A549 (cell line): ENCODE data around the gene RABGAP1L. TPM values are rescaled to one million over a fixed set of nuclear protein-coding genes. Genes with fewer than 3 reads are reported as not detected.

ENCODE experiments used
- ATAC-seq, 2 experiments: fragments of 200-7000 bp in 1 of 2; fragments of >200 bp in 1 of 2; cut with Nextera tagmentation in 1 of 2; cut with Tn5 transposase in 1 of 2; 3 replicates each; pipeline versions ENCODE4 v1.8.0 to v1.9.1; 2018 to 2020; ENCODE audit warnings: mild to moderate bottlenecking in 1 of 2, moderate library complexity in 1 of 2
- CTCF ChIA-PET: fragments of 300-600 bp; sonication (Branson Sonifier 250); formaldehyde crosslinking; extraction: SDS; loops from one replicate; lab custom pipeline; 2021; ENCODE audit warnings: antibody characterized with exemption, inconsistent platforms; lab: Yijun Ruan, JAX
- POLR2A ChIA-PET: fragments of 350-600 bp; formaldehyde crosslinking; extraction: SDS; loops from one replicate; lab custom pipeline; 2021; ENCODE audit warnings: antibody characterized with exemption, inconsistent platforms; lab: Yijun Ruan, JAX
- DNase-seq, 2 experiments: peaks; one replicate each; pipeline versions ENCODE4 v3.0.0 to v3.0.0-alpha.2; 2011 to 2016; ENCODE audit warnings: low read depth in 1 of 2, low spot score in 1 of 2
- FAIRE-seq: peaks from 2 replicates; lab custom pipeline; 2011; peaks lifted over from hg19 to GRCh38; lab: Jason Lieb, UNC
- H3K27ac ChIP-seq, 2 experiments: fragments of >200 bp; sonication (Bioruptor Twin); formaldehyde crosslinking; 3 replicates each; pipeline ENCODE4 v1.5.1; 2016 to 2017
- H3K4me1 ChIP-seq: fragments of >200 bp; sonication (Bioruptor Twin); formaldehyde crosslinking; 3 replicates; pipeline ENCODE4 v1.6.1; 2016
- H3K4me2 ChIP-seq: fragments of >200 bp; sonication (Bioruptor Twin); formaldehyde crosslinking; 3 replicates; pipeline ENCODE4 v1.6.1; 2016
- H3K4me3 ChIP-seq: fragments of >200 bp; sonication (Bioruptor Twin); formaldehyde crosslinking; 3 replicates; pipeline ENCODE4 v1.5.1; 2016
- H3K9me3 ChIP-seq: fragments of >200 bp; sonication (Bioruptor Twin); formaldehyde crosslinking; 3 replicates; pipeline ENCODE4 v1.6.1; 2016
- ATOH8 ChIP-seq: fragments of 250-450 bp; sonication (Bioruptor Pico); IDR thresholded peaks from 2 replicates; pipeline ENCODE4 v1.5.0; 2020; ENCODE audit warnings: low read depth, mild to moderate bottlenecking, moderate library complexity
- CBX8 ChIP-seq: fragments of 200-600 bp; sonication (generic); IDR thresholded peaks from 2 replicates; pipeline ENCODE4 v1.6.1; 2016
- CTCF ChIP-seq: fragments of >200 bp; sonication (Bioruptor Twin); formaldehyde crosslinking; IDR thresholded peaks from 3 replicates; pipeline ENCODE4 v1.5.1; 2016
- FOXS1 ChIP-seq: fragments of 250-450 bp; sonication (Bioruptor Pico); IDR thresholded peaks from 2 replicates; pipeline ENCODE4 v1.5.0; 2020; ENCODE audit warnings: mild to moderate bottlenecking, moderate library complexity
- GATA3 ChIP-seq: IDR thresholded peaks from 2 replicates; pipeline ENCODE4 v1.6.1; 2012; ENCODE audit warnings: borderline replicate concordance
- HDAC2 ChIP-seq: fragments of 200-600 bp; sonication (generic); IDR thresholded peaks from 2 replicates; pipeline ENCODE4 v1.6.1; 2016
- KDM1A ChIP-seq: fragments of 200-600 bp; sonication (generic); IDR thresholded peaks from 2 replicates; pipeline ENCODE4 v1.6.1; 2016; ENCODE audit warnings: low read depth, mild to moderate bottlenecking
- KDM5A ChIP-seq: fragments of 200-600 bp; sonication (generic); IDR thresholded peaks from 2 replicates; pipeline ENCODE4 v1.6.1; 2016; ENCODE audit warnings: antibody characterized with exemption, mild to moderate bottlenecking
- MAFK ChIP-seq: fragments of 450-650 bp; IDR thresholded peaks from 2 replicates; pipeline ENCODE4 v1.6.1; 2014; ENCODE audit not compliant: partially characterized antibody
- NPAS2 ChIP-seq: fragments of 250-450 bp; sonication (Bioruptor Pico); IDR thresholded peaks from 2 replicates; pipeline ENCODE4 v1.8.0; 2022; ENCODE audit warnings: mild to moderate bottlenecking, moderate library complexity, borderline replicate concordance
- RNF2 ChIP-seq: fragments of 200-600 bp; sonication (generic); IDR thresholded peaks from 2 replicates; pipeline ENCODE4 v1.6.1; 2016; ENCODE audit warnings: low read depth, mild to moderate bottlenecking, antibody characterized with exemption, moderate library complexity, borderline replicate concordance
- SREBF2 ChIP-seq: fragments of 450-650 bp; IDR thresholded peaks from 2 replicates; pipeline ENCODE4 v1.6.1; 2014; ENCODE audit warnings: mild to moderate bottlenecking, moderate library complexity
- TFCP2L1 ChIP-seq: fragments of 250-450 bp; sonication (Bioruptor Pico); IDR thresholded peaks from 2 replicates; pipeline ENCODE4 v1.5.0; 2021; ENCODE audit warnings: mild to moderate bottlenecking
- TP53 ChIP-seq: fragments of 250-450 bp; sonication (Bioruptor Pico); IDR thresholded peaks from 2 replicates; pipeline ENCODE4 v1.5.0; 2021; ENCODE audit warnings: mild to moderate bottlenecking, moderate library complexity
- ZFP36 ChIP-seq: fragments of 450-650 bp; IDR thresholded peaks from 2 replicates; pipeline ENCODE4 v1.6.1; 2014; ENCODE audit warnings: borderline replicate concordance; ENCODE audit not compliant: partially characterized antibody
- whole genome bisulfite sequencing: methylation state at CpG from one replicate; pipeline ENCODE4 v1.1.6; 2017; ENCODE audit errors: missing lambda C conversion rate; 5-methylcytosine and 5-hydroxymethylcytosine counted together
- polyA plus RNA-seq, 4 experiments: library from polyadenylated mRNA; depleted of rRNA in 3 of 4; stranded (reverse); fragments of >200 nt; fragmentation: RNase III in 1 of 4; extraction: RNeasy Plus Mini Kit Qiagen cat#74134 plus additional on column Dnase treatment in 1 of 4; gene quantifications; 2 replicates in 3 of 4; 3 replicates in 1 of 4; pipeline ENCODE4 v1.2.3, GENCODE V29; 2011 to 2017
- TF ChIP-seq, protein P1 (sequence below): fragments of 150-350 bp; IDR thresholded peaks from 2 replicates; pipeline ENCODE4 v1.6.1; 2014; ENCODE audit warnings: low read depth, mild to moderate bottlenecking, low read length
- TF ChIP-seq, protein P2 (sequence below): fragments of >200 bp; sonication (Bioruptor Twin); formaldehyde crosslinking; IDR thresholded peaks from 3 replicates; pipeline ENCODE4 v1.6.1; 2016
- TF ChIP-seq, protein P3 (sequence below): fragments of 200-600 bp; sonication (generic); IDR thresholded peaks from 2 replicates; pipeline ENCODE4 v1.6.1; 2016; ENCODE audit warnings: antibody characterized with exemption, mild to moderate bottlenecking, moderate library complexity

Gene RABGAP1L
- polyA plus RNA-seq, 2 of the 4 experiments (the other 2 are of a cell fraction), result 8.2 to 18.6 TPM

DNA sequence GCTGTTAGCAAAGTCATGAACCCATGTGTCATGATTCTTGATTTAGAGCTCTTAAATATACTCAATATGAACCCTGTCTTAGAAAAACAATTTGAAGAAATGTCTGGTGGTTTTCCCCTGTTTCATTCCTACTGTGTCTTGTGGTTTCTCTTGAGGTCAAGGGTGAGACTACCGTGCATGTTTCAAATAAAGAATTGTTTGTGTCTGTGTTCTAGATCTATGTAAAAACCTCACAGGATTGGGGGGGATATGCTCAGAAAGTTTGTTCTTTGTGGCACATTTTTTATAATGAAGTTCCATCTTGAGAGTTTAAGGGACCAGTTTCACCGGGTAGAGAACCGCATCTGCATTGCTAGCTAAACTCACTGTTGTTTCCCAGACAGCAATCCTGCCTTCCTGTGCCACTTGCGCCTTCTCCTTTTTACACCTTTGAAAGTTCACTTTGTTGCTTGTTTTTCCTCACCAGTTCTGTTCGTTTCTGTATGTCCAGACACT lies 809.5 kb downstream of the RABGAP1L start:
- no peak overlapping the region for H3K27ac ChIP-seq
- FAIRE-seq, result no peak
- ATAC-seq, result no peak
- CTCF ChIA-PET, result interaction anchor here (0.9 to 1.2 kb wide), 2 partner anchors 14 to 186 kb away, joined by 4 read pairs; no protein-coding TSS in a partner anchor
- H3K4me1 ChIP-seq, result peaks cover 10% of the 10 kb centered on the region; the same call in 1 of the 3 replicates
- H3K4me3 ChIP-seq, result no peak overlapping the region
- no peaks in the 10 kb centered on the region for H3K9me3 ChIP-seq
- DNase-seq, result no peak
- TF ChIP-seq KDM5A, result no peak
- TF ChIP-seq ATOH8 (CRISPR knock-in tag), result no peak
- TF ChIP-seq, all 56 proteins: peak for 0
- H3K4me2 ChIP-seq, result peak overlapping the region; percentile 35; the same call in 1 of the 3 replicates
- POLR2A ChIA-PET, result no interaction called here
- WGBS, result 58% methylated on average over 5 of the region's 5 CpGs

GRCh38 chr1:174969977-174970376 lies 810.7 kb downstream of the RABGAP1L start:
- CTCF ChIA-PET, result interaction anchor here (0.6 kb wide), 1 partner anchor 79 kb away, joined by 3 read pairs; no protein-coding TSS in a partner anchor
- H3K9me3 ChIP-seq, result no peaks in the 10 kb centered on the region
- no peak for ATAC-seq
- peaks cover 10% of the 10 kb centered on the region; the same call in 1 of the 3 replicates for H3K4me1 ChIP-seq
- TF ChIP-seq, protein P1, sequence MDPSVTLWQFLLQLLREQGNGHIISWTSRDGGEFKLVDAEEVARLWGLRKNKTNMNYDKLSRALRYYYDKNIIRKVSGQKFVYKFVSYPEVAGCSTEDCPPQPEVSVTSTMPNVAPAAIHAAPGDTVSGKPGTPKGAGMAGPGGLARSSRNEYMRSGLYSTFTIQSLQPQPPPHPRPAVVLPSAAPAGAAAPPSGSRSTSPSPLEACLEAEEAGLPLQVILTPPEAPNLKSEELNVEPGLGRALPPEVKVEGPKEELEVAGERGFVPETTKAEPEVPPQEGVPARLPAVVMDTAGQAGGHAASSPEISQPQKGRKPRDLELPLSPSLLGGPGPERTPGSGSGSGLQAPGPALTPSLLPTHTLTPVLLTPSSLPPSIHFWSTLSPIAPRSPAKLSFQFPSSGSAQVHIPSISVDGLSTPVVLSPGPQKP, result no peak
- TF ChIP-seq TP53 (CRISPR knock-in tag) (no peak), SREBF2 (no peak), GATA3 (no peak), KDM1A (no peak), TFCP2L1 (CRISPR knock-in tag) (no peak), FOXS1 (CRISPR knock-in tag) (no peak), MAFK (no peak), NPAS2 (CRISPR knock-in tag) (no peak)
- POLR2A ChIA-PET, result no interaction called here
- no peak overlapping the region for H3K27ac ChIP-seq
- no peak for FAIRE-seq
- H3K4me2 ChIP-seq, result no peak overlapping the region
- WGBS, result 96% methylated on average over 1 of the region's 1 CpG
- H3K4me3 ChIP-seq, result no peak overlapping the region
- DNase-seq, result no peak

DNA sequence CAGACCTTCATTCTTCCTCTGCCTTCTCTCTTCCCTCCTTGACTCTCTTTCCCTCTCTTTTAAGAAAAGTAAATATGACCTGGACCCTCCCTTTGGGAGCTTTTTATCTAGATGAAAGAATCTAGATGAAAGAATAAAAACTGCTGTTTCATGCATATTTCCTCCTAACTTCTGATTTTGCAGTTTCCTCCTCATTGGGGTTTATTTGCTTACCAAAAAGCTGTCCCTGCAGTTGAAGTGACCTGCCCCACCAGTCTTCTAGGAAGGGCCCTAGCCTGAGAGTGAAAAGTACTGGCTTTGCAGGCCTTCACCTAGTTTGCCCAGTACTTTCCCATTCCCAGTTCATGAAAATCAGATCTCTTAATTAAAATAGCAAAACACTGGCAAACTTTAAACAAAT lies 812.1 kb downstream of the RABGAP1L start:
- Histone ChIP-seq H3K27ac (no peak overlapping the region), H3K4me1 (peaks cover 14% of the 10 kb centered on the region), H3K4me2 (no peak overlapping the region), H3K9me3 (no peaks in the 10 kb centered on the region), H3K4me3 (no peak overlapping the region)
- no peak for DNase-seq
- no peak for ATAC-seq
- FAIRE-seq, result no peak
- ChIA-PET POLR2A (interaction anchor here (1.1 kb wide), 1 partner anchor 28 kb away, joined by 6 read pairs; the partner anchor contains the start of gene CACYBP), CTCF (interaction anchor here (0.7 to 1.1 kb wide), 2 partner anchors 9 to 15 kb away, joined by 3 to 4 read pairs; no protein-coding TSS in a partner anchor)
- TF ChIP-seq, protein P2, sequence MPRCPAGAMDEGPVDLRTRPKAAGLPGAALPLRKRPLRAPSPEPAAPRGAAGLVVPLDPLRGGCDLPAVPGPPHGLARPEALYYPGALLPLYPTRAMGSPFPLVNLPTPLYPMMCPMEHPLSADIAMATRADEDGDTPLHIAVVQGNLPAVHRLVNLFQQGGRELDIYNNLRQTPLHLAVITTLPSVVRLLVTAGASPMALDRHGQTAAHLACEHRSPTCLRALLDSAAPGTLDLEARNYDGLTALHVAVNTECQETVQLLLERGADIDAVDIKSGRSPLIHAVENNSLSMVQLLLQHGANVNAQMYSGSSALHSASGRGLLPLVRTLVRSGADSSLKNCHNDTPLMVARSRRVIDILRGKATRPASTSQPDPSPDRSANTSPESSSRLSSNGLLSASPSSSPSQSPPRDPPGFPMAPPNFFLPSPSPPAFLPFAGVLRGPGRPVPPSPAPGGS, result no peak
- TF ChIP-seq ZFP36, result no peak
- TF ChIP-seq CBX8, result no peak
- no peak for TF ChIP-seq RNF2
- TF ChIP-seq HDAC2, result no peak
- TF ChIP-seq, protein P3, sequence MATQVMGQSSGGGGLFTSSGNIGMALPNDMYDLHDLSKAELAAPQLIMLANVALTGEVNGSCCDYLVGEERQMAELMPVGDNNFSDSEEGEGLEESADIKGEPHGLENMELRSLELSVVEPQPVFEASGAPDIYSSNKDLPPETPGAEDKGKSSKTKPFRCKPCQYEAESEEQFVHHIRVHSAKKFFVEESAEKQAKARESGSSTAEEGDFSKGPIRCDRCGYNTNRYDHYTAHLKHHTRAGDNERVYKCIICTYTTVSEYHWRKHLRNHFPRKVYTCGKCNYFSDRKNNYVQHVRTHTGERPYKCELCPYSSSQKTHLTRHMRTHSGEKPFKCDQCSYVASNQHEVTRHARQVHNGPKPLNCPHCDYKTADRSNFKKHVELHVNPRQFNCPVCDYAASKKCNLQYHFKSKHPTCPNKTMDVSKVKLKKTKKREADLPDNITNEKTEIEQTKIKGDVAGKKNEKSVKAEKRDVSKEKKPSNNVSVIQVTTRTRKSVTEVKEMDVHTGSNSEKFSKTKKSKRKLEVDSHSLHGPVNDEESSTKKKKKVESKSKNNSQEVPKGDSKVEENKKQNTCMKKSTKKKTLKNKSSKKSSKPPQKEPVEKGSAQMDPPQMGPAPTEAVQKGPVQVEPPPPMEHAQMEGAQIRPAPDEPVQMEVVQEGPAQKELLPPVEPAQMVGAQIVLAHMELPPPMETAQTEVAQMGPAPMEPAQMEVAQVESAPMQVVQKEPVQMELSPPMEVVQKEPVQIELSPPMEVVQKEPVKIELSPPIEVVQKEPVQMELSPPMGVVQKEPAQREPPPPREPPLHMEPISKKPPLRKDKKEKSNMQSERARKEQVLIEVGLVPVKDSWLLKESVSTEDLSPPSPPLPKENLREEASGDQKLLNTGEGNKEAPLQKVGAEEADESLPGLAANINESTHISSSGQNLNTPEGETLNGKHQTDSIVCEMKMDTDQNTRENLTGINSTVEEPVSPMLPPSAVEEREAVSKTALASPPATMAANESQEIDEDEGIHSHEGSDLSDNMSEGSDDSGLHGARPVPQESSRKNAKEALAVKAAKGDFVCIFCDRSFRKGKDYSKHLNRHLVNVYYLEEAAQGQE, result no peak
- no peak for TF ChIP-seq CTCF
